WTC11 (cell line): ENCODE results near the gene MBNL1. TPM values are rescaled to one million over a fixed set of nuclear protein-coding genes. Genes with fewer than 3 reads are reported as not detected.
"Not testable (repeated sequence)": the region's sequence is repeated elsewhere in the genome, so short reads cannot be mapped to it uniquely, and the experiment has no call there.

Experiments used
- ATAC-seq: fragments of 200-7000 bp; cut with Tn5 transposase; 2 replicates; pipeline ENCODE4 v1.10.0; 2021; ENCODE audit warnings: mild to moderate bottlenecking, moderate library complexity
- CTCF ChIA-PET: fragments of 300-600 bp; sonication (Branson Sonifier 250); formaldehyde crosslinking; loops from one replicate; lab custom pipeline; 2021; ENCODE audit warnings: antibody characterized with exemption; lab: Charles Lee
- POLR2A ChIA-PET: fragments of 350-600 bp; sonication (Branson Sonifier 250); formaldehyde crosslinking; loops from one replicate; lab custom pipeline; 2021; ENCODE audit warnings: antibody characterized with exemption; lab: Charles Lee
- DNase-seq: peaks from one replicate; pipeline ENCODE4 v3.0.0; 2021; ENCODE audit warnings: low spot score
- H3K27ac Mint-ChIP-seq: 2 replicates; pipeline ENCODE4 v1.8.0; 2021; ENCODE audit warnings: mixed read lengths
- H3K27me3 Mint-ChIP-seq: 2 replicates; pipeline ENCODE4 v1.8.0; 2021; ENCODE audit warnings: low read depth, mild to moderate bottlenecking, moderate library complexity, mixed read lengths
- H3K36me3 Mint-ChIP-seq: 2 replicates; pipeline ENCODE4 v1.8.0; 2021; ENCODE audit warnings: mixed read lengths
- H3K4me1 Mint-ChIP-seq: 2 replicates; pipeline ENCODE4 v1.8.0; 2022; ENCODE audit warnings: mixed read lengths
- H3K4me3 Mint-ChIP-seq: 2 replicates; pipeline ENCODE4 v1.8.0; 2021; ENCODE audit warnings: mild to moderate bottlenecking, moderate library complexity, mixed read lengths
- H3K9me3 Mint-ChIP-seq: 2 replicates; pipeline ENCODE4 v1.8.0; 2021; ENCODE audit warnings: mixed read lengths
- ARID4B ChIP-seq: sonication (generic); formaldehyde crosslinking; IDR thresholded peaks from 2 replicates; pipeline ENCODE4 v1.8.0; 2023; ENCODE audit warnings: missing genetic modification reagents, mild to moderate bottlenecking, borderline replicate concordance
- ATF3 ChIP-seq: sonication (generic); formaldehyde crosslinking; conservative IDR thresholded peaks from 2 replicates; pipeline ENCODE4 v1.8.1; 2022; ENCODE audit warnings: mild to moderate bottlenecking, missing genetic modification reagents
- CBFB ChIP-seq: sonication (generic); formaldehyde crosslinking; IDR thresholded peaks from 2 replicates; pipeline ENCODE4 v1.8.1; 2022; ENCODE audit warnings: mild to moderate bottlenecking, low read depth, missing genetic modification reagents
- CDX4 ChIP-seq: fragments of 250-450 bp; sonication (Bioruptor Pico); IDR thresholded peaks from 2 replicates; pipeline ENCODE4 v1.9.0; 2021; ENCODE audit warnings: moderate library complexity, mild to moderate bottlenecking, inconsistent platforms, borderline replicate concordance
- CREB1 ChIP-seq: sonication (generic); formaldehyde crosslinking; IDR thresholded peaks from 2 replicates; pipeline ENCODE4 v1.8.0; 2023; ENCODE audit warnings: mild to moderate bottlenecking, missing genetic modification reagents
- E2F5 ChIP-seq: sonication (generic); formaldehyde crosslinking; IDR thresholded peaks from 2 replicates; pipeline ENCODE4 v1.8.1; 2022; ENCODE audit warnings: mild to moderate bottlenecking, moderate library complexity, missing genetic modification reagents
- KAT7 ChIP-seq: sonication (generic); formaldehyde crosslinking; IDR thresholded peaks from 2 replicates; pipeline ENCODE4 v1.8.1; 2023; ENCODE audit warnings: missing genetic modification reagents, mild to moderate bottlenecking, borderline replicate concordance
- MLX ChIP-seq: sonication (generic); formaldehyde crosslinking; IDR thresholded peaks from 2 replicates; pipeline ENCODE4 v1.8.1; 2023; ENCODE audit warnings: mild to moderate bottlenecking, missing genetic modification reagents, moderate library complexity
- NFE2L1 ChIP-seq: sonication (generic); formaldehyde crosslinking; IDR thresholded peaks from 2 replicates; pipeline ENCODE4 v1.8.1; 2023; ENCODE audit warnings: missing genetic modification reagents
- NR3C1 ChIP-seq: sonication (generic); formaldehyde crosslinking; conservative IDR thresholded peaks from 2 replicates; pipeline ENCODE4 v1.8.1; 2023; ENCODE audit warnings: low read depth, mild to moderate bottlenecking, missing genetic modification reagents
- PREB ChIP-seq: sonication (generic); formaldehyde crosslinking; IDR thresholded peaks from 2 replicates; pipeline ENCODE4 v1.8.1; 2022; ENCODE audit warnings: mild to moderate bottlenecking, missing genetic modification reagents, moderate library complexity, borderline replicate concordance
- RELA ChIP-seq: sonication (generic); formaldehyde crosslinking; IDR thresholded peaks from 2 replicates; pipeline ENCODE4 v1.8.1; 2022; ENCODE audit warnings: missing genetic modification reagents, mild to moderate bottlenecking, borderline replicate concordance
- SMAD4 ChIP-seq: sonication (generic); formaldehyde crosslinking; IDR thresholded peaks from 2 replicates; pipeline ENCODE4 v1.8.0; 2022; ENCODE audit warnings: mild to moderate bottlenecking, missing genetic modification reagents
- SOX15 ChIP-seq: fragments of 250-450 bp; sonication (Bioruptor Pico); IDR thresholded peaks from 2 replicates; pipeline ENCODE4 v1.9.0; 2021; ENCODE audit warnings: mild to moderate bottlenecking
- TEAD1 ChIP-seq: sonication (generic); formaldehyde crosslinking; IDR thresholded peaks from 2 replicates; pipeline ENCODE4 v1.8.0; 2022; ENCODE audit warnings: mild to moderate bottlenecking, missing genetic modification reagents
- USF1 ChIP-seq: sonication (generic); formaldehyde crosslinking; IDR thresholded peaks from 2 replicates; pipeline ENCODE4 v1.8.0; 2022; ENCODE audit warnings: mild to moderate bottlenecking, missing genetic modification reagents
- ZNF138 ChIP-seq: sonication (generic); formaldehyde crosslinking; conservative IDR thresholded peaks from 2 replicates; pipeline ENCODE4 v1.8.1; 2022; ENCODE audit warnings: mild to moderate bottlenecking, moderate library complexity, missing genetic modification reagents
- ZNF416 ChIP-seq: fragments of 250-450 bp; sonication (Bioruptor Pico); IDR thresholded peaks from 2 replicates; pipeline ENCODE4 v1.9.0; 2021; ENCODE audit warnings: mild to moderate bottlenecking, inconsistent platforms
- total RNA-seq: library from RNA; stranded (reverse); gene quantifications from 3 replicates; pipeline ENCODE4 v1.2.3, GENCODE V29; 2021

MBNL1 gene
- total RNA-seq, 1 experiment from 2014 or later, result 20.4 TPM

GRCh38 chr3:152372633-152373032 is 103.9 kb downstream of the MBNL1 start:
- DNase-seq, H3K27me3 Mint-ChIP-seq, ATAC-seq, CTCF ChIA-PET, H3K27ac Mint-ChIP-seq, POLR2A ChIA-PET, H3K4me3 Mint-ChIP-seq: not testable (repeated sequence)
- Mint-ChIP-seq H3K36me3 (peaks cover 14% of the 10 kb centered on the region), H3K9me3 (peaks cover 13% of the 10 kb centered on the region), H3K4me1 (peaks cover 17% of the 10 kb centered on the region)

GRCh38 chr3:152373379-152373778 is 104.7 kb downstream of the MBNL1 start:
- Mint-ChIP-seq H3K27me3 (no peaks in the 10 kb centered on the region), H3K4me3 (no peak overlapping the region), H3K27ac (no peak overlapping the region), H3K9me3 (peaks cover 12% of the 10 kb centered on the region), H3K4me1 (peaks cover 17% of the 10 kb centered on the region), H3K36me3 (peaks cover 14% of the 10 kb centered on the region)
- POLR2A ChIA-PET, result no interaction called here
- CTCF ChIA-PET, result no interaction called here
- DNase-seq (no peak), ATAC-seq (no peak)
- TF ChIP-seq ATF3 (CRISPR knock-in tag) (no peak), ARID4B (CRISPR knock-in tag) (no peak), PREB (CRISPR knock-in tag) (no peak)

GRCh38 chr3:152374262-152374990 is 105.7 kb downstream of the MBNL1 start:
- Mint-ChIP-seq H3K27ac (no peak overlapping the region), H3K27me3 (no peaks in the 10 kb centered on the region), H3K4me1 (peaks cover 9% of the 10 kb centered on the region), H3K9me3 (peaks cover 12% of the 10 kb centered on the region), H3K4me3 (no peak overlapping the region), H3K36me3 (peaks cover 14% of the 10 kb centered on the region)
- CTCF ChIA-PET, result no interaction called here
- DNase-seq, result no peak
- POLR2A ChIA-PET, result no interaction called here
- no peak for ATAC-seq
- TF ChIP-seq TEAD1 (CRISPR knock-in tag) (no peak), USF1 (CRISPR knock-in tag) (no peak), RELA (CRISPR knock-in tag) (no peak), ATF3 (CRISPR knock-in tag) (no peak), E2F5 (CRISPR knock-in tag) (no peak), SMAD4 (no peak), MLX (CRISPR knock-in tag) (no peak), ZNF416 (CRISPR knock-in tag) (no peak), NFE2L1 (no peak), ZNF138 (no peak), CREB1 (no peak), NR3C1 (no peak), CBFB (CRISPR knock-in tag) (no peak), SOX15 (CRISPR knock-in tag) (no peak), KAT7 (CRISPR knock-in tag) (no peak), CDX4 (CRISPR knock-in tag) (no peak)
